ENCODE measurements around the gene CCDC77.

CCDC77 gene

GRCh38 chr12:480831-481816 is 79.7 kb downstream of the CCDC77 start:
- no peak for DNase-seq (ENCODE audit: low read depth)

- DNase-seq (ENCODE audit: low read depth) = no peak
Measured at GRCh38 chr12:482061-482460, 80.6 kb downstream of the CCDC77 start.

GRCh38 chr12:484096-484495 is 82.7 kb downstream of the CCDC77 start:
- no peak for DNase-seq (ENCODE audit: low read depth)

GRCh38 chr12:490260-490659 is 88.8 kb downstream of the CCDC77 start:
- DNase-seq (ENCODE audit: low read depth) = no peak

All from iris pigment epithelial cell (primary cell).